ENCODE measurements around the gene ST3GAL3. TPM values are rescaled to one million over a fixed set of nuclear protein-coding genes. Genes with fewer than 3 reads are reported as not detected.
A peak's percentile ranks its signal among the peaks of the same experiment; 100 is the strongest.

The ST3GAL3 gene
- total and polyA plus RNA-seq, 2 of the 13 experiments (the other 11 are each of a cell fraction or from before 2014, with no cell fraction given): 5.1 to 8.1 TPM

DNA sequence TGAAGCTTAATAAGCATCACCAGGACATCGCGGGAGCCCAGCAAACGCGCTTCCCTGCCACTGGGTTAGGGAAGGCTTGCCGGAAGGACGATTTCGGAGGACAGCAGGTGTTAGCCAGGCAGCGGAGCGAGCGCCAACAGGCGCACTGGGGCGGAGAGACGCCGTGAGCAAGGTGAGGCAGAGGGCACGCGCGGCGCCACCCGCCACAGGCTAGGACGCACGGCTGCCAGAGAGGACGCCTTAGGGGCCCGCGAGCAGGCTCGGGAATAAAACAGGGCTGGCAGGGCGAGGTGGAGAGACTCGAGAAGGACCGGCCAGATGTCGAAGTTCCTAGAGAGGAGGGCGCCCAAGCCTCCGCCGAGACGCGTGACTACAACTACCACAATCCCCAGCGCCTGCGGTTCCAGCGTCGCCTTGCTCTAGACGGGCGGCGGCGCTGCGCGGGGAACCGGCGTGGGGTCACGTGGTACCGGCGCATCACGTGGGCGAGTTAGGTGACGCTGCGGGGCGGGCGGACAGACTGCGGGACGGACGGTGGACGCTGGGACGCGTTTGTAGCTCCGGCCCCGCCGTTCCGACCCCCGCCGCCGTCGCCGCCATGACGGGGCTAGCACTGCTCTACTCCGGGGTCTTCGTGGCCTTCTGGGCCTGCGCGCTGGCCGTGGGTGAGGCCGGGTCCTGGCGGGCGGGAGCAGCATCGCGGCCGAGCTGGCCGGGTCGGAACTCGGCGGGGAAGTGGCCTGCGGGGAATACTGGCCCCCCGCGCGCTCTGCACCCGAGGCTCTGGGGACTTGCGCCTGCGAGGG is 267.3 kb downstream of the ST3GAL3 start, which contains the start of gene ATP6V0B (continued):
- TF ChIP-seq SIX1 (CRISPR knock-in tag; IDR thresholded peaks at IDR 0.05; ENCODE audit: borderline replicate concordance) (no peak), KLF16 (CRISPR knock-in tag; IDR thresholded peaks at IDR 0.05) (peak; percentile 74 to 77; a peak in 2 of 4 replicates), ZNF143 (CRISPR knock-in tag; IDR thresholded peaks at IDR 0.05) (peak; percentile 97), ZMYM4 (CRISPR knock-in tag; IDR thresholded peaks at IDR 0.05) (peak; percentile 67; the same call in 1 of the 2 replicates), FOXK1 (CRISPR knock-in tag; IDR thresholded peaks at IDR 0.05; ENCODE audit: borderline replicate concordance, low read depth) (peak; percentile 55; the same call in 1 of the 2 replicates)
- TF ChIP-seq, protein P1, sequence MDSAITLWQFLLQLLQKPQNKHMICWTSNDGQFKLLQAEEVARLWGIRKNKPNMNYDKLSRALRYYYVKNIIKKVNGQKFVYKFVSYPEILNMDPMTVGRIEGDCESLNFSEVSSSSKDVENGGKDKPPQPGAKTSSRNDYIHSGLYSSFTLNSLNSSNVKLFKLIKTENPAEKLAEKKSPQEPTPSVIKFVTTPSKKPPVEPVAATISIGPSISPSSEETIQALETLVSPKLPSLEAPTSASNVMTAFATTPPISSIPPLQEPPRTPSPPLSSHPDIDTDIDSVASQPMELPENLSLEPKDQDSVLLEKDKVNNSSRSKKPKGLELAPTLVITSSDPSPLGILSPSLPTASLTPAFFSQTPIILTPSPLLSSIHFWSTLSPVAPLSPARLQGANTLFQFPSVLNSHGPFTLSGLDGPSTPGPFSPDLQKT (CRISPR knock-in tag; IDR thresholded peaks at IDR 0.05; ENCODE audit: borderline replicate concordance): no peak

DNA sequence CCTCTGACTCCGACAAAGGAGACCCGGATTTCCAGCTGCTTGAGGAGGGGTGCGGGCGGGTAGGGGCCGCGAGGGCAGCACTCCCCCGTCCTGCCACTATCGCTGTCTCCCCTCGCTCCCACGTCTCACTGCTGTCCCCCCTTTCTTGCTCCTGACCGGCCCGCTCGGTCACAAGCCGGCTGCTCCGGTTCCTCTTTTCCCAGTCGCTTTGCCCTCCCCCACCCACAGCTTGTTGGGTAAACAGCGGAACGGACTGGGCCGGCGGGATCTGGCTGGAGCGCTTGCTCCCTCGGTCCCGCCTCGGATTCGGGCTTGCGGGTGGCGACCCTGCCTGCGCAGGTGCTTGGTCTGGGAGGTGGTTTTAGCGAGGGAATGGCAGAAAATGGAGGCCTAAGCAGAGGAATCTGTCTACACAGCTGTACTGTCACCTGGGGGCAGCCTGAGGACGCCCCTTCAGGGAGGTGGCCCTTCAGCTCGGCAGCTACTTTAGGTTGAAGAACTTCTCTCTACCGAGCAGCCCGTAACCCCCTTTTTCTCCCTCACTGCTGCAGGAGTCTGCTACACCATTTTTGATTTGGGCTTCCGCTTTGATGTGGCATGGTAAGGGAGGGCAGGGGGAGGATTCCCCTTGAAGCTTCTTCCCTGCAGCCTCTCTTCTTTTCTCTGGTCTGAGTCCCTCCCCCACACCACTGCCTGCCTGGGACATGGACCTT is 268.1 kb downstream of the ST3GAL3 start:
- in situ Hi-C loops (cut with HindIII; ENCODE audit: extremely low pct_ligation_motif_present, low pct_unique_long_range_greater_than_20kb): no loop called here
- POLR2A ChIA-PET: interaction anchor here (1.0 to 4.1 kb wide), 11 partner anchors 12 to 325 kb away, joined by 3 to 20 read pairs (median 5); partner anchors contain the start of genes IPO13, KDM4A and SLC6A9
- H3K36me3 ChIP-seq (replicated peaks in 1 of 2; ENCODE audit: control insufficient read depth in 1 of 2, insufficient read depth in 2 of 2, low read length in 2 of 2): peaks cover 3 to 12% of the 10 kb centered on the region in 2 experiments; a peak in 4 of 5 replicates
- TF ChIP-seq, protein P2, sequence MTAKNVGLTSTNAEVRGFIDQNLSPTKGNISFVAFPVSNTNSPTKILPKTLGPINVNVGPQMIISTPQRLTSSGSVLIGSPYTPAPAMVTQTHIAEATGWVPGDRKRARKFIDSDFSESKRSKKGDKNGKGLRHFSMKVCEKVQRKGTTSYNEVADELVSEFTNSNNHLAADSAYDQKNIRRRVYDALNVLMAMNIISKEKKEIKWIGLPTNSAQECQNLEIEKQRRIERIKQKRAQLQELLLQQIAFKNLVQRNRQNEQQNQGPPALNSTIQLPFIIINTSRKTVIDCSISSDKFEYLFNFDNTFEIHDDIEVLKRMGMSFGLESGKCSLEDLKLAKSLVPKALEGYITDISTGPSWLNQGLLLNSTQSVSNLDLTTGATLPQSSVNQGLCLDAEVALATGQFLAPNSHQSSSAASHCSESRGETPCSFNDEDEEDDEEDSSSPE (CRISPR knock-in tag; IDR thresholded peaks at IDR 0.05): no peak
- peak; percentile 50; the same call in 1 of the 2 replicates for TF ChIP-seq KLF12 (CRISPR knock-in tag; IDR thresholded peaks at IDR 0.05; ENCODE audit: borderline replicate concordance)
- TF ChIP-seq ATF7-NPFF (CRISPR knock-in tag; IDR thresholded peaks at IDR 0.05; ENCODE audit: low read depth): peak; percentile 15; the same call in 1 of the 2 replicates

More for the DNA sequence above, 268.1 kb downstream of the ST3GAL3 start:
- intact Hi-C loops (cut with micrococcal nuclease; ENCODE audit: unreplicated experiment): no loop called here
- Histone ChIP-seq H4K20me1 (ENCODE audit: insufficient read depth, low read length) (peaks cover 4% of the 10 kb centered on the region; the same call in 1 of the 2 replicates), H3K27me3 (ENCODE audit: control insufficient read depth in 1 of 2, insufficient read depth in 2 of 2, low read length in 2 of 2) (no peaks in the 10 kb centered on the region), H3K4me1 (ENCODE audit: insufficient read depth, low read length) (peaks cover 58% of the 10 kb centered on the region), H3K4me3 (replicated peaks in 1 of 3; ENCODE audit: insufficient read depth in 1 of 3, low read depth in 2 of 3, low read length in 3 of 3) (peak overlapping the region; percentile 95 to 96 (median 95)), H3K9me3 (ENCODE audit: low read length) (no peaks in the 10 kb centered on the region), H2AFZ (ENCODE audit: low read length) (no peak overlapping the region), H3K27ac (ENCODE audit: extremely low read length, insufficient read depth, low read length) (peak overlapping the region; percentile 75), H3K9ac (ENCODE audit: insufficient read depth, low read depth, low read length) (peak overlapping the region; percentile 86), H3K4me2 (ENCODE audit: low read depth, low read length) (peak overlapping the region; percentile 99), H3K79me2 (ENCODE audit: insufficient read depth, low read length) (peaks cover 38% of the 10 kb centered on the region)
- FAIRE-seq (no peak), DNase-seq (ENCODE audit: low spot score) (no peak), ATAC-seq (peak; percentile 0)
- BruUV-seq (replicated peaks): TSS peak; percentile 64
- CTCF ChIA-PET (ENCODE audit: low intra/inter-chr PET ratio, low total read pairs): no interaction called here
- WGBS (ENCODE audit: low lambda C conversion rate): 1% methylated on average over 25 of the region's 34 CpGs

Measured in HepG2 (cell line).